Activated naive CD4-positive, alpha-beta T cell treated with anti-CD3 and anti-CD28 coated beads for 36 hours (primary cell): ENCODE data around the gene MGST2. TPM values are rescaled to one million over a fixed set of nuclear protein-coding genes. Genes with fewer than 3 reads are reported as not detected.

Experiments
- CTCF ChIA-PET: fragments of 350-600 bp; sonication (Branson Sonifier 250); formaldehyde crosslinking; loops from one replicate; lab custom pipeline; 2021; ENCODE audit warnings: antibody characterized with exemption; lab: Charles Lee
- DNase-seq: peaks from one replicate; pipeline ENCODE4 v3.0.0-alpha.2; 2020
- H3K27ac Mint-ChIP-seq: one replicate; pipeline ENCODE4 v1.8.0; 2021; ENCODE audit warnings: mild to moderate bottlenecking, mixed read lengths
- H3K27me3 Mint-ChIP-seq: one replicate; pipeline ENCODE4 v1.8.0; 2021; ENCODE audit warnings: low read depth, mixed read lengths
- H3K36me3 Mint-ChIP-seq: one replicate; pipeline ENCODE4 v1.8.0; 2021; ENCODE audit warnings: low read depth, mixed read lengths
- H3K4me1 Mint-ChIP-seq: one replicate; pipeline ENCODE4 v1.8.0; 2021; ENCODE audit warnings: low read depth, mixed read lengths
- H3K4me3 Mint-ChIP-seq: one replicate; pipeline ENCODE4 v1.8.0; 2021; ENCODE audit warnings: mild to moderate bottlenecking, moderate library complexity, mixed read lengths
- H3K9me3 Mint-ChIP-seq: one replicate; pipeline ENCODE4 v1.8.0; 2021; ENCODE audit warnings: mixed read lengths
- intact Hi-C: fragments of 100-400 bp; cut with micrococcal nuclease; formaldehyde crosslinking; loops from one replicate; pipeline ENCODE4 v1.15.1; 2023
- total RNA-seq, 2 experiments: library from RNA; stranded (reverse); gene quantifications; one replicate each; pipeline ENCODE4 v1.2.3, GENCODE V29; 2021

MGST2 gene
- total RNA-seq, result 1 to 10 TPM; 5.4 to 6.2 TPM

GRCh38 chr4:139665690-139666529 is at the start of gene MGST2:
MGST2 (plus strand) TSS chr4:139665819; CDS start chr4:139666020, 201 bp downstream.
- intact Hi-C loops, result loop anchor here (1.0 kb wide), 2 partner anchors 9 to 19 kb away; no protein-coding TSS in a partner anchor
- Mint-ChIP-seq H3K27me3 (no peaks in the 10 kb centered on the region), H3K4me3 (peak within 1 kb of the TSS; percentile 77), H3K9me3 (no peaks in the 10 kb centered on the region), H3K36me3 (no peaks in the 10 kb centered on the region), H3K27ac (peak within 1 kb of the TSS; percentile 62), H3K4me1 (peaks cover 15% of the 10 kb centered on the region)
- DNase-seq, result peak; percentile 48
- CTCF ChIA-PET, result interaction anchor here (0.8 to 3.2 kb wide), 6 partner anchors 9 to 384 kb away, joined by 3 to 30 read pairs (median 4); no protein-coding TSS in a partner anchor

GRCh38 chr4:139617702-139618490 is 47.7 kb upstream of the MGST2 start:
- no peaks in the 10 kb centered on the region for H3K9me3 Mint-ChIP-seq
- H3K4me1 Mint-ChIP-seq, result no peaks in the 10 kb centered on the region
- no peak overlapping the region for H3K4me3 Mint-ChIP-seq
- DNase-seq, result no peak
- H3K27ac Mint-ChIP-seq, result no peak overlapping the region
- H3K27me3 Mint-ChIP-seq, result no peaks in the 10 kb centered on the region
- no peaks in the 10 kb centered on the region for H3K36me3 Mint-ChIP-seq
- CTCF ChIA-PET, result interaction anchor here (0.7 to 1.9 kb wide), 4 partner anchors 11 to 175 kb away, joined by 3 to 5 read pairs (median 4); no protein-coding TSS in a partner anchor
- intact Hi-C loops, result no loop called here

GRCh38 chr4:139619644-139620043 is 46.0 kb upstream of the MGST2 start:
- DNase-seq, result peak; percentile 16
- Mint-ChIP-seq H3K36me3 (no peaks in the 10 kb centered on the region), H3K27me3 (no peaks in the 10 kb centered on the region), H3K9me3 (no peaks in the 10 kb centered on the region), H3K4me3 (no peak overlapping the region), H3K4me1 (no peaks in the 10 kb centered on the region), H3K27ac (no peak overlapping the region)
- intact Hi-C loops, result loop anchor here (1.0 kb wide), 1 partner anchor 32 kb away; no protein-coding TSS in a partner anchor
- CTCF ChIA-PET, result interaction anchor here (1.0 to 2.2 kb wide), 6 partner anchors 16 to 38 kb away, joined by 3 to 10 read pairs (median 4); no protein-coding TSS in a partner anchor

- Mint-ChIP-seq H3K4me1 (no peaks in the 10 kb centered on the region), H3K4me3 (no peak overlapping the region), H3K27me3 (peaks cover 3% of the 10 kb centered on the region), H3K27ac (no peak overlapping the region), H3K9me3 (no peaks in the 10 kb centered on the region), H3K36me3 (no peaks in the 10 kb centered on the region)
- DNase-seq, result no peak
- intact Hi-C loops, result no loop called here
- CTCF ChIA-PET, result interaction anchor here (0.6 to 1.0 kb wide), 4 partner anchors 16 to 118 kb away, joined by 3 to 4 read pairs (median 4); no protein-coding TSS in a partner anchor
These were observed 42.7 kb upstream of the MGST2 start for GRCh38 chr4:139622901-139623381.

GRCh38 chr4:139624441-139625092 is 41.1 kb upstream of the MGST2 start:
- Mint-ChIP-seq H3K27ac (no peak overlapping the region), H3K27me3 (peaks cover 3% of the 10 kb centered on the region), H3K36me3 (no peaks in the 10 kb centered on the region), H3K4me3 (no peak overlapping the region), H3K4me1 (no peaks in the 10 kb centered on the region), H3K9me3 (no peaks in the 10 kb centered on the region)
- intact Hi-C loops, result no loop called here
- CTCF ChIA-PET, result no interaction called here
- DNase-seq, result no peak

GRCh38 chr4:139625093-139625455 is 40.5 kb upstream of the MGST2 start:
- Mint-ChIP-seq H3K36me3 (no peaks in the 10 kb centered on the region), H3K4me3 (no peak overlapping the region), H3K27ac (no peak overlapping the region), H3K4me1 (no peaks in the 10 kb centered on the region), H3K9me3 (no peaks in the 10 kb centered on the region), H3K27me3 (peaks cover 3% of the 10 kb centered on the region)
- no peak for DNase-seq
- CTCF ChIA-PET, result no interaction called here
- intact Hi-C loops, result no loop called here

GRCh38 chr4:139625482-139625881 is 40.1 kb upstream of the MGST2 start:
- no peaks in the 10 kb centered on the region for H3K9me3 Mint-ChIP-seq
- H3K4me3 Mint-ChIP-seq, result no peak overlapping the region
- peaks cover 3% of the 10 kb centered on the region for H3K27me3 Mint-ChIP-seq
- intact Hi-C loops, result no loop called here
- H3K27ac Mint-ChIP-seq, result no peak overlapping the region
- no peaks in the 10 kb centered on the region for H3K4me1 Mint-ChIP-seq
- CTCF ChIA-PET, result interaction anchor here (1.0 kb wide), 1 partner anchor 22 kb away, joined by 3 read pairs; no protein-coding TSS in a partner anchor
- DNase-seq, result no peak
- H3K36me3 Mint-ChIP-seq, result no peaks in the 10 kb centered on the region

GRCh38 chr4:139628184-139629012 is 37.2 kb upstream of the MGST2 start:
- Mint-ChIP-seq H3K36me3 (no peaks in the 10 kb centered on the region), H3K9me3 (no peaks in the 10 kb centered on the region), H3K4me1 (no peaks in the 10 kb centered on the region), H3K4me3 (no peak overlapping the region), H3K27ac (no peak overlapping the region), H3K27me3 (peaks cover 10% of the 10 kb centered on the region)
- CTCF ChIA-PET, result interaction anchor here (1.1 to 1.5 kb wide), 2 partner anchors 11 to 23 kb away, joined by 3 to 5 read pairs; no protein-coding TSS in a partner anchor
- intact Hi-C loops, result no loop called here
- DNase-seq, result no peak

GRCh38 chr4:139629436-139630125 is 36.0 kb upstream of the MGST2 start:
- intact Hi-C loops, result no loop called here
- Mint-ChIP-seq H3K4me3 (no peak overlapping the region), H3K27ac (no peak overlapping the region), H3K9me3 (no peaks in the 10 kb centered on the region), H3K27me3 (peaks cover 16% of the 10 kb centered on the region), H3K36me3 (no peaks in the 10 kb centered on the region), H3K4me1 (no peaks in the 10 kb centered on the region)
- no peak for DNase-seq
- CTCF ChIA-PET, result interaction anchor here (1.5 kb wide), 1 partner anchor 12 kb away, joined by 5 read pairs; no protein-coding TSS in a partner anchor

GRCh38 chr4:139630126-139630495 is 35.5 kb upstream of the MGST2 start:
- H3K27me3 Mint-ChIP-seq, result peaks cover 16% of the 10 kb centered on the region
- H3K4me3 Mint-ChIP-seq, result no peak overlapping the region
- no peak overlapping the region for H3K27ac Mint-ChIP-seq
- no peaks in the 10 kb centered on the region for H3K4me1 Mint-ChIP-seq
- no peaks in the 10 kb centered on the region for H3K36me3 Mint-ChIP-seq
- no peaks in the 10 kb centered on the region for H3K9me3 Mint-ChIP-seq
- no peak for DNase-seq
- CTCF ChIA-PET, result no interaction called here
- intact Hi-C loops, result no loop called here

- DNase-seq, result no peak
- CTCF ChIA-PET, result interaction anchor here (1.1 kb wide), 1 partner anchor 23 kb away, joined by 4 read pairs; no protein-coding TSS in a partner anchor
These were observed 34.6 kb upstream of the MGST2 start for GRCh38 chr4:139630991-139631390.

More at GRCh38 chr4:139630991-139631390, 34.6 kb upstream of the MGST2 start:
- peaks cover 16% of the 10 kb centered on the region for H3K27me3 Mint-ChIP-seq
- no peak overlapping the region for H3K4me3 Mint-ChIP-seq
- intact Hi-C loops, result no loop called here
- H3K36me3 Mint-ChIP-seq, result no peaks in the 10 kb centered on the region
- no peak overlapping the region for H3K27ac Mint-ChIP-seq
- no peaks in the 10 kb centered on the region for H3K4me1 Mint-ChIP-seq
- H3K9me3 Mint-ChIP-seq, result no peaks in the 10 kb centered on the region
